Omental fat pad (tissue), 4 donors: ENCODE results near the gene ULBP3. TPM values are rescaled to one million over a fixed set of nuclear protein-coding genes. Genes with fewer than 3 reads are reported as not detected.
"Not testable (repeated sequence)": the region's sequence is repeated elsewhere in the genome, so short reads cannot be mapped to it uniquely, and the experiment has no call there.

Source experiments
- ATAC-seq: fragments of 150-250 bp; one replicate; pipeline ENCODE4 v1.9.1; 2016; ENCODE audit warnings: mild to moderate bottlenecking, moderate library complexity; ENCODE audit not compliant: low FRiP score
- DNase-seq: peaks from one replicate; pipeline ENCODE4 v3.0.0-alpha.2; 2019; ENCODE audit warnings: low spot score
- total RNA-seq, 4 donors: library from RNA; depleted of rRNA; stranded (reverse); fragments of >200 nt; gene quantifications; one replicate each; pipeline ENCODE4 v1.1.0, GENCODE V29; 2016
- TF ChIP-seq, protein P1 (sequence below), 3 donors: fragments of 450-650 bp; IDR thresholded peaks; one replicate each; pipeline ENCODE4 v1.5.1; 2016 to 2017; ENCODE audit warnings: antibody characterized with exemption in 3 of 3, mild to moderate bottlenecking in 3 of 3, moderate library complexity in 2 of 3

Gene ULBP3
- total RNA-seq, 4 donors from 2014 or later: 1.7 to 3.5 (median 2.2) TPM

- TF ChIP-seq, protein P1, sequence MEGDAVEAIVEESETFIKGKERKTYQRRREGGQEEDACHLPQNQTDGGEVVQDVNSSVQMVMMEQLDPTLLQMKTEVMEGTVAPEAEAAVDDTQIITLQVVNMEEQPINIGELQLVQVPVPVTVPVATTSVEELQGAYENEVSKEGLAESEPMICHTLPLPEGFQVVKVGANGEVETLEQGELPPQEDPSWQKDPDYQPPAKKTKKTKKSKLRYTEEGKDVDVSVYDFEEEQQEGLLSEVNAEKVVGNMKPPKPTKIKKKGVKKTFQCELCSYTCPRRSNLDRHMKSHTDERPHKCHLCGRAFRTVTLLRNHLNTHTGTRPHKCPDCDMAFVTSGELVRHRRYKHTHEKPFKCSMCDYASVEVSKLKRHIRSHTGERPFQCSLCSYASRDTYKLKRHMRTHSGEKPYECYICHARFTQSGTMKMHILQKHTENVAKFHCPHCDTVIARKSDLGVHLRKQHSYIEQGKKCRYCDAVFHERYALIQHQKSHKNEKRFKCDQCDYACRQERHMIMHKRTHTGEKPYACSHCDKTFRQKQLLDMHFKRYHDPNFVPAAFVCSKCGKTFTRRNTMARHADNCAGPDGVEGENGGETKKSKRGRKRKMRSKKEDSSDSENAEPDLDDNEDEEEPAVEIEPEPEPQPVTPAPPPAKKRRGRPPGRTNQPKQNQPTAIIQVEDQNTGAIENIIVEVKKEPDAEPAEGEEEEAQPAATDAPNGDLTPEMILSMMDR (IDR thresholded peaks at IDR 0.05): no peak
- ATAC-seq (no peak), DNase-seq (no peak)
These were observed 785 bp upstream of the ULBP3 start for GRCh38 chr6:150069706-150070105.

DNA sequence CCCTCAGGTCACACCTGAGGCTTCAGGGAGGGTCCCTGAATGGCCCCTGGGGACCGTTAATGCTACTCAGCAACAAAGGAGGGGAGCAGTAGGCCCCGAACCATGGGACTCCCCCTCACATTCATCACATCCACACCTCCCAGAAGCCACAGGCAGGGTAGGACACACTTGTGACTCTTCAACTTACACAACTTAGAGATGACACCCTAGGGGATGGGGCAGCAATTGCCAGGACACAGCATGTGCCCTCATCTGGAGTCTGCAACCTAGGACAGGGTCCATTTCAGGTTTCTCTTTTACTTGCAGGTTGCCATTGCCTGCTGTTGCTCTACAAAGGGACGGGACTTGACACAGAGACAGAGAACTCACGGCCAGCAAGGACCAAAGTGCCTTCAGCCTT lies 770 bp downstream of the ULBP3 start:
- no peak for DNase-seq
- TF ChIP-seq, protein P1 (IDR thresholded peaks at IDR 0.05): no peak
- no peak for ATAC-seq

DNA sequence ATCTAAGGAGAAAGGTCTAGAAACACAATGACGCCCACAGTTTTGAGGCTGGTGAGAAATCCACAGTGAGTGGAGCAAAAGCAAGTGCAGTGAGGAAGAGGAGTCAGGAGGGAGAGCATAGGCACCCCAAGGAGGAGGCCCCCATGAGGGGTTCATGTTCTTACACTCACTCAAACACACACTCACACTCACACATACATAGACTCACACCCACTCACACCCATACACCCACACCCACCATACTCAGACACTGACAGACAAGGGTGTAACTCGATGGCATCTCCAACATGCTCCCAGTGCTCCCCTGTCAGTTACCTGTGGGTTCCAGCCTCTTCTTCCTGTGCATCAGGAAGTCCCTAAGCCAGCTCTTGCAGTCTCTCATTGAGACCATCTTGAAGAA lies 3.8 kb downstream of the ULBP3 start:
- TF ChIP-seq, protein P1 (IDR thresholded peaks at IDR 0.05): no peak
- no peak for ATAC-seq
- no peak for DNase-seq

- DNase-seq (no peak), ATAC-seq (peak; percentile 31)
- TF ChIP-seq, protein P1 (IDR thresholded peaks at IDR 0.05): no peak
These were observed 5.3 kb downstream of the ULBP3 start for GRCh38 chr6:150063640-150064039.

- not testable (repeated sequence) for DNase-seq, ATAC-seq
These were observed 8.9 kb downstream of the ULBP3 start for GRCh38 chr6:150059973-150060372.

DNA sequence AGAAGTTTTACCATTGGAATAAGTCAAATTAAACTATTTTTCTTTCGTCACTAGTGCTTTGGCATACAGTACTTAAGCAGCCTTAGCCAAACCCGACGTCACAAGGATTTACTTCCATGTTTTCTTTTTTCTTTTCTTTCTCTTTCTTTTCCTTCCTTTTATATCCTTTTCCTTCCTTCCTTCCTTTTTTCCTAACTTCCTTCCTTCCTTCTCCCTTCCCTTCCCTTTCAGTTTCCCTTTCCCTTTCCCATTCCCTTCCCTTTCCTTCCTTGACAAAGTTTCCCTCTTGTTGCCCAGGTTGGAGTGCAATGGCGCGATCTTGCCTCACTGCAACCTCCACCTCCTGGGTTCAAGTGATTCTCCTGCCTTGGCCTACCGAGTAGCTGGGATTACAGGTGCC lies 9.9 kb downstream of the ULBP3 start:
- TF ChIP-seq, protein P1 (IDR thresholded peaks at IDR 0.05): no peak
- DNase-seq (no peak), ATAC-seq (no peak)

DNA sequence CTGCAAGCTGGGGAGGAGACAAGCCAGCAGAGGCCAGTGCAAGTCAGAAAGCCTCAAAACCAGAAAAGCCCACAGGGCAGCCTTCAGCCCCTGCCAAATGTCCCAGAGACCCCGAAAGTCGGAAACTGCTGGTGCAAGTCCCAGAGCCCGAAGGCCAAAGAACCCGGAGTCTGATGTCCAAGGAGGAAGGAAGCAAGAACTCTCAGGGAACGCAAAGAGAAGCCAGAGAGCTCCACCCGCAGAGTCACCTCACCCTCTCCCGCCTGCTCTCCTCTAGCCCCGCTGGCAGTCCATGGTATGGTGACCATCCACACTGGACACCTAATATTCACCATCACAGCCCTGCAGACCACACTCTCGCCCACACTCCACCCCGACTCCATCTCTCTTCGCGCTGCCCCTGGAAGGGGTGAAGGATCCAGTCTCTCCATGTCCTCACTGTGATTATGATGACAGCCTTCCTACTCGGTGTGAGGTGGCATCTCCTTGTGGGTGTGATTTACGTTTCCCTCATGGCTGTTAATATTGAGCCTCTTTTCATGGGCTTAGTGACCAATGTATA lies 10.6 kb downstream of the ULBP3 start:
- DNase-seq: no peak
- TF ChIP-seq, protein P1 (IDR thresholded peaks at IDR 0.05): no peak
- no peak for ATAC-seq
